Measurements from ENCODE around the gene S1PR5.

S1PR5 gene

DNA sequence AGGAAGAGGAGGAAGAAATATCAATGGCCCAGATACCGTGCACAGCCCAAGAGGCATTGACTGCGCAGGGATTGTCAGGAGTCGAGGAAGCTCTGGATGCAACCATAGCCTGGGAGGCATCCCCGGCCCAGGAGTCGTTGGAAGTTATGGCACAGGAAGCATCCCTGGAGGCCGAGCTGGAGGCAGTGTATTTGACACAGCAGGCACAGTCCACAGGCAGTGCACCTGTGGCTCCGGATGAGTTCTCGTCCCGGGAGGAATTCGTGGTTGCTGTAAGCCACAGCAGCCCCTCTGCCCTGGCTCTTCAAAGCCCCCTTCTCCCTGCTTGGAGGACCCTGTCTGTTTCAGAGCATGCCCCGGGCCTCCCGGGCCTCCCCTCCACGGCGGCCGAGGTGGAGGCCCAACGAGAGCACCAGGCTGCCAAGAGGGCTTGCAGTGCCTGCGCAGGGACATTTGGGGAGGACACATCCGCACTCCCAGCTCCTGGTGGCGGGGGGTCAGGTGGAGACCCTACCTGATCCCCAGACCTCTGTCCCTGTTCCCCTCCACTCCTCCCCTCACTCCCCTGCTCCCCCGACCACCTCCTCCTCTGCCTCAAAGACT, 50.0 kb downstream of the S1PR5 start:
- no peak for DNase-seq (ENCODE audit: low read depth)

DNA sequence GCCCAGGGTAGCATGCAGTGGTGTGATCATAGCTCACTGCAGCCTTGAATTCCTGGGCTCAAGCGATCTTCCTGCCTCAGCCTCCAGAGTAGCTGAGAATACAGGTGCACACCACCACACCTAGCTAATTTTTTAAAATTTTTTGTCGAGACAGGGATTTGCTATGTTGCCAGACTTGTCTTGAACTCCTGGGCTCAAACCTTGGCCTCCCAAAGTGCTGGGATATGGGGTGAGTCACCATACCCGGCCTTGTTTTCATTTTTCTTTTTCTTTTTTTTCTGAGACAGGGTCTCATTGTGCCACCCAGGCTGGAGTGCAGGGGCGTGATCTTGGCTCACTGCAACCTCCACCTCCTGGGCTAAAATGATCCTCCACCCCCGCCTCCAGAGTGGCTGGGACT, 52.8 kb downstream of the S1PR5 start:
- no peak for DNase-seq (ENCODE audit: low read depth)

All from non-pigmented ciliary epithelial cell (primary cell).